Heart left ventricle (tissue), 13 donors: Measurements from ENCODE around the gene FCHSD2.

Source experiments
- CTCF ChIP-seq, 12 donors: fragments of 200-600 bp; sonication (generic) in 4 of 12; IDR thresholded peaks; one replicate each; pipeline versions ENCODE4 v1.5.0 to v1.8.0; 2018 to 2022; ENCODE audit warnings: antibody characterized with exemption in 12 of 12, mild to moderate bottlenecking in 5 of 12
- POLR2A ChIP-seq, 2 donors: fragments of 450-650 bp; IDR thresholded peaks; one replicate each; pipeline ENCODE4 v1.6.1; 2017; ENCODE audit warnings: antibody characterized with exemption in 2 of 2, mild to moderate bottlenecking in 2 of 2, moderate library complexity in 2 of 2
- donor health status: ischemic (EF 13 %, LVEDD 7.1; RV severe dilation, severe dysfunction).
- donor health status: DM: no; HTN: yes; CAD: no.
- donor health status: DM: no; HTN: no; CAD: no.
- donor health status: ischemic (EF 25% LVEDD 6.9; RV normal size, moderate dysfunction).
- donor health status: ischemic (EF 25% LVEDD 5.7; RV mildly dilated, moderate dysfunction).
- donor health status: ischemic (EF 35%, LVEDD 5.7; RV mildly dilated, moderate dysfunction).
- donor health status: nonischemic (EF 11% LVEDD 7.7; RV severe dilation, severe dysfunction).
- donor health status: DM: yes; HTN: yes; CAD: no.
- donor health status: PGD.
- donor health status: ischemic (EF 29% LVEDD 5.4; RV normal size, mild dysfunction).
- donor health status: nonischemic (EF 23%, LVEDD 6.1; RV moderate dilation, normal function).

GRCh38 chr11:72983560-72983959, 158.6 kb downstream of the FCHSD2 start:
- no peak for TF ChIP-seq CTCF (IDR thresholded peaks at IDR 0.05)
- no peak for TF ChIP-seq POLR2A (IDR thresholded peaks at IDR 0.05)
